ENCODE data around the gene LDLRAD1.
"Not testable (repeated sequence)": the region's sequence is repeated elsewhere in the genome, so short reads cannot be mapped to it uniquely, and the experiment has no call there.

LDLRAD1 gene

DNA sequence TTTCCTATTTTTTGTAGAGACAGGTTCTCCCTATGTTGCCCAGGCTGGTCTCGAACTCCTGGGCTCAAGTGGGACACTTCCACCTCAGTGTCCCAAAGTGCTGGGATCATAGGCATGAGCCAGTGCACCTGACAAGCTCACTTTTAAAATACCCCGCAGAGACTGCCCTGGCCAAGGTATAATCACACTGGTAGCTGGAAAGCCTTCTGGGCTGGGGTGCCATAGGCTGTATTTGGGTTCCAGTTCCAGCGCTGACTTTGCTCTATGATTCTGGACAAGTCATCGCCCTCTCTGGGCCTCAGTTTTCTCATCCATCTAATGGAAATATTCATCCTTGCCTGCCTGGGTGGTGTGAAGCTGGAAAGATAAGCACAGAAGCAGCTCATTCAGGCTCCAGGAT is 10.4 kb downstream of the LDLRAD1 start:
- Histone ChIP-seq H3K27ac (no peak overlapping the region), H3K27me3 (replicated peaks) (peaks cover 6% of the 10 kb centered on the region), H3K4me3 (ENCODE audit: low read depth, low read length) (no peak overlapping the region), H3K36me3 (replicated peaks) (no peaks in the 10 kb centered on the region)
- no peak for TF ChIP-seq CTCF (IDR thresholded peaks at IDR 0.05; ENCODE audit: low read depth, low read length, missing control alignments)
- in situ Hi-C loops (cut with HindIII; ENCODE audit: low pct_ligation_motif_present, low sequenced_read_pairs): no loop called here
- DNase-seq: no peak

DNA sequence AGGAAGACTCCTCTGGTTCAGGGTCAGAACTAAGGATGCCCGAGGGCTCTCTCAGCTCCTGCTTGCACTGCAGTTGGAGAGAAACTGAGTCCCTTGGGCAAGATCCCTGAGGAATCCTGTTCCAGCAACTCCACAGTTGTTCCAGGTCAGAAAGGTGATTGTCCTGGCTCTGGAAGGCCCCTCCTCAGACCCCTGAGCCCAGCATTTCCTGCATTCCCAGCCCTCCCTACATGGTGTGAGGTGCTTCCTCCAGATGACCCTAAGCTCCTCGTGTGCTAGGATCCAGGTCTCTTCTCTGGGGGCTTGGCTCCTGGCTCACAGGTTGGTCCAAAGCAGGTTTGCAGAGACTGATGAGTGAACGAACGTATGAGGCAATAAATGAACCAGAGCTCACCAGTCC is 11.5 kb downstream of the LDLRAD1 start:
- no peaks in the 10 kb centered on the region for H3K36me3 ChIP-seq (replicated peaks)
- in situ Hi-C loops (cut with HindIII; ENCODE audit: low pct_ligation_motif_present, low sequenced_read_pairs): no loop called here
- no peak for TF ChIP-seq CTCF (IDR thresholded peaks at IDR 0.05; ENCODE audit: low read depth, low read length, missing control alignments)
- H3K4me3 ChIP-seq (ENCODE audit: low read depth, low read length): no peak overlapping the region
- DNase-seq: no peak
- no peak overlapping the region for H3K27ac ChIP-seq
- peaks cover 4% of the 10 kb centered on the region for H3K27me3 ChIP-seq (replicated peaks)

- H3K27me3 ChIP-seq (replicated peaks): peaks cover 2% of the 10 kb centered on the region
- H3K4me3 ChIP-seq (ENCODE audit: low read depth, low read length): no peak overlapping the region
- H3K27ac ChIP-seq: no peak overlapping the region
- H3K36me3 ChIP-seq (replicated peaks): no peaks in the 10 kb centered on the region
- in situ Hi-C loops (cut with HindIII; ENCODE audit: low pct_ligation_motif_present, low sequenced_read_pairs): no loop called here
- no peak for DNase-seq
- no peak for TF ChIP-seq CTCF (IDR thresholded peaks at IDR 0.05; ENCODE audit: low read depth, low read length, missing control alignments)
These were observed 13.4 kb downstream of the LDLRAD1 start for GRCh38 chr1:54004481-54005049.

- H3K4me3 ChIP-seq (ENCODE audit: low read depth, low read length); in situ Hi-C loops (cut with HindIII; ENCODE audit: low pct_ligation_motif_present, low sequenced_read_pairs); H3K36me3 ChIP-seq (replicated peaks); H3K27ac ChIP-seq; DNase-seq; H3K27me3 ChIP-seq (replicated peaks): not testable (repeated sequence)
These were observed 14.1 kb downstream of the LDLRAD1 start for GRCh38 chr1:54003750-54004480.

DNA sequence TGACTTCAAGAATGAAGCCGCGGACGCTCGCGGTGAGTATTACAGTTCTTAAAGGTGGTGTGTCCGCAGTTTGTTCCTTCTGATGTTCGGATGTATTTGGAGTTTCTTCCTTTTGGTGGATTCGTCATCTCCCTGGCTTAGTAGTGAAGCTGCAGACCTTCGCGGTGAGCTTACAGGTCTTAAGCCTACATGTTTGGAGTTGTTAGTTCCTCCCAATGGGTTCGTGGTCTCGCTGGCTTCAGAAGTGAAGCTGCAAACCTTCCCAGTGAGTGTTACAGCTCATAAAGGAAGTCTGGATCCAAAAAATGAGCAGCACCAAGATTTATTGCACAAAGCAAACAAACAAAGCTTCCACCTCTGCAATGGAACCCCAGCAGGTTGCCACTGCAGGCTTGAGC is 14.7 kb downstream of the LDLRAD1 start:
- H3K4me3 ChIP-seq (ENCODE audit: low read depth, low read length): no peak overlapping the region
- H3K36me3 ChIP-seq (replicated peaks): no peaks in the 10 kb centered on the region
- DNase-seq: no peak
- H3K27ac ChIP-seq: no peak overlapping the region
- in situ Hi-C loops (cut with HindIII; ENCODE audit: low pct_ligation_motif_present, low sequenced_read_pairs): no loop called here
- TF ChIP-seq CTCF (IDR thresholded peaks at IDR 0.05; ENCODE audit: low read depth, low read length, missing control alignments): no peak
- no peaks in the 10 kb centered on the region for H3K27me3 ChIP-seq (replicated peaks)

DNA sequence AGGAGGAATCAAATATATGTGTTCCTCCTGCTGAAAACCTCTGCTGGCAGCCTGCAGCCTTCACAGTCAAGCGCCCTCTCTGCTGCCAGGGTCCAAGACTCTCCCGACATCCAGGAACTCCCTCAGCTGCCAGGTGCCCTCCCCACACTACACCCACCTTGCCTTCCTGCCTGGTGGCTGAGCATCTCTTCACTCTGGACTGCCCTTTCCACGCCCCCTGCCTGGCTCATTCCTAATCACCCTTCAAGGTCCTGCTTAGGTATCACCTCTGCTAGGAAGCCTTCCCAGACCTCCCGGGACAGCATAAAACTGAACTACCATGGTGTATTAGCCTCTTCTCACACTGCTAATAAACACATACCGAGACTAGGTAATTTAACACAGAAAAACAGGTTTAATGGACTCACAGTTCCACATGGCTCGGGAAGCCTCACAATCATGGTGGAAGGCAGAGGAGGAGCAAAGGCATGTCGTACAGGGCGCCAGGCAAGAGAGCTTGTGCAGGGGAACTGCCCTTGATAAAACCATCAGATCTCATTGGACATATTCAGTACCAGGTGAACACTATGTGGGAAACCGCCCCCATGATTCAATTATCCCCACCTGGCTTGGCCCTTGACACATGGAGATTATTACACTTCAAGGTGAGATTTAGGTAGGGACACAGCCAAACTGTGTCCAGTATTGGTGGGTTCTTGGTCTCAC is 15.3 kb downstream of the LDLRAD1 start:
- Histone ChIP-seq H3K27ac (no peak overlapping the region), H3K27me3 (replicated peaks) (no peaks in the 10 kb centered on the region), H3K4me3 (ENCODE audit: low read depth, low read length) (no peak overlapping the region), H3K36me3 (replicated peaks) (no peaks in the 10 kb centered on the region)
- TF ChIP-seq CTCF (IDR thresholded peaks at IDR 0.05; ENCODE audit: low read depth, low read length, missing control alignments): no peak
- in situ Hi-C loops (cut with HindIII; ENCODE audit: low pct_ligation_motif_present, low sequenced_read_pairs): no loop called here
- no peak for DNase-seq

Data from brain microvascular endothelial cell (primary cell).